GM21390 (cell line): ENCODE data around the gene VSIG10.

Experiments
- ATAC-seq: cut with Tn5 transposase; IDR thresholded peaks from one replicate; pipeline ENCODE4 v1.9.1; 2021; ENCODE audit not compliant: unreplicated experiment

The VSIG10 gene

DNA sequence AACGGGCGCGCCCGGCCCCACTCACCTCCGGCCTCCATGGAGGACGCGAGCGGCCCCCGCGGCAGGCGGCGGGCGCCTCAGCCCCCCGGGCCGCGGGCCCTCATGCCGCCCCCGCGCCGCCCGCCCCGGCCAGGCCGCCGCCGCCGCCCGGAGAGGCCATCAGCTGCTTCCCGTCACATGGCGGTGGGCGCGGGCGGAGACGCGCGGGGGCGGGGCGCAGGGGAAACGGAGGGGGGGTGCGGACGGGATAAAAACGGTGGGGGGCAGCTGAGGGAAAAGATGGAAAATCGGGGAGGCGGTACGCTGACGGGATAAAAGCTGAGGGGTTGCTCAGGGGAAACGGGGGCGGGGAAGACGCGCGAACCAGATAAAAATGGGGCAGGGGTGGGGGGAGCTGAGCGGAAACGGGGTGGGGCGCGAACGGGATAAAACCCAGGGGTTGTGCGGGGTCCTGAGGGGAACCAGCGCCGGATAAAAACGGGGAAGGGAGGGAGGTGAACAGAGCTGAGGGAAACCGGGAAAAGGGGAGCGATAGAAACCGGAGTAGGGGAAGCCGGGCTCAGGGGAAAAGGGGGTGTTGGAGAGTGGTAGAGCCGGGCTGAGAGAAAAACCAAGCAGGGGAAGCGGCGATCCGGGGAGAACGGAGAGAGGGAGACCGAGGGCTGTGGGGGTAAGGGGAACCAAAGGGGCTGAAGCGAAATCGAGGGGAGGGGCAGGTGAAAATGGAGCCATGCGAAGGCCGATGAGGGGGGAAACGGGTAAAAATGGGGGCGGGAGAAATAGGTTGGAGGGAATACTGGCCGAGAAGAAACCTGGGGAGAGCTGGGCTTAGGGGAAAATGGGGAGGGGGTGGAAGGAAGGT, 42.6 kb downstream of the VSIG10 start, which contains the start of gene WSB2:
WSB2 (minus strand) TSS at position 169 of the 862 bp plus-strand sequence; CDS start at position 38, 131 bp downstream.
- ATAC-seq: peak; percentile 34

DNA sequence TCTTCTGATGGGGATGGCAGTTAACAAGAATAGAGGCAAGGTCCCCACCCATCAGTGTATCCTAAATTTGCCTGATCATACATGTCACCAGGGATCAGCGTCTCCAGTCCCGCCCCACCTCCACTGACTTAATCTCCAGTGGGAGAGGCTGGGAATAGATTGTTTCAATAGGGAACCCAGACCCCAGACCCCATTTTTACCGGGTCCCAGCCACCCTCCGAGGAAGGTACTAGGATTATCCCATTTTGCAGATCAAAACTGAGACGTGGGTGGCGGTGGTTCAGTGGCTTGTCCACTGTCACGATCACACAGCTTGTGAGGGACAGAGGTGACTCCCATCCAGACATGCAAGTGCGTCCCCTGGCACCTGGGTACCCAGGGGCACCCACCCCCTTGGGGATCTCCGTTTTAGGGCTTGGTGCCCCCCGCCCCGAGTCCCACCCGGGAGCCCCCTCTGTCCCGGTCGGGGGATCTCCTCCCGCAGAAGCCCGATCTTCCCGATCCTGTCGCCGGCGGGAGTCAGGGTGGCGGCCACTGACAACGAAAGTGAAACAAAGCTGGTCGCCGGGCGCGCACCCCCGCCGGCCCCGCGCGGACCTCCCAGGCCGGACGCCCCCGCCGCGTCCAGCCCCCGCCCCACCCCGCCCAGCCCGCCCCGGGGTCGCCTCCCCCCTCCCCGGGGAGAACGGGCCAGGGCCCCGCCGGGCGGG, 43.4 kb downstream of the VSIG10 start:
- ATAC-seq: peak; percentile 37

DNA sequence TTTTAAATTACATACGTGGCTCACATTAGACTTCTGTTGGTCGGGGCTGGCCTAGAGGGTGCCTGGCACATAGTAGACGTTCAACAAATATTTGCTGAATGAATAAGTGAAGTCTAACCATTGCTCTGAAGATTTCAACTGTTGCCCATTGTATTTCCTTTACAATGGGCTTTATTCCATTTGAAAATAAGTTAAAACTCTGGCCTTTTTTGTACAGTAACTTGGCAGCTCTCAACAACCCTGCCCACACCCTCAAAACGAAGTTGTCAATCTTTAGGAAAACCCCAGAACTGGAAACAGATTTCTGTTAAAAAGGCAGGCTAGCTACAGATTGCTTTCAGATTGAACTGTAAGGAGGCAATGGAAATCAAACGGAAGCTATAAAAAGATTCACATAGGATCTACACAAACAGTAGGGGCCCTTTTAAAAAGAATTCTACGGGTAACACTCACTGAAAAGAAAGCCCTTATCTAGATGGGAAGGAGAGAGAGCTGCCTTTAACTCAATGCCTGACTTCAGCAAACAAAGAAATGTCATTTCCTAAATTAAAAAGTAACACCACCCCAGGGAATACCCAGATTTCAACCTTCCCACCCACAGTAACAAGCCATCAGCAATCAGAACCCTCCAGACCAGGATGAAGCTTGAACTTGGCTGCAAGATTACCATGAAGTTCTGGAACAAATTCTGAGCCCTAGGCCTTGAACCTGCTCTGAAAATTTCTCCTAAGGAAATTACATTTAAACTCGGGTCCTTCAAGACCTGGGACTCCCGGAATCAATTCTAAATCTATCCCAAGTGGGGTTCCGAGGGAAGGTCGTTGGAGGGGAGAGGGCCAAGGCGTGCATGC, 44.2 kb downstream of the VSIG10 start:
- no peak for ATAC-seq

DNA sequence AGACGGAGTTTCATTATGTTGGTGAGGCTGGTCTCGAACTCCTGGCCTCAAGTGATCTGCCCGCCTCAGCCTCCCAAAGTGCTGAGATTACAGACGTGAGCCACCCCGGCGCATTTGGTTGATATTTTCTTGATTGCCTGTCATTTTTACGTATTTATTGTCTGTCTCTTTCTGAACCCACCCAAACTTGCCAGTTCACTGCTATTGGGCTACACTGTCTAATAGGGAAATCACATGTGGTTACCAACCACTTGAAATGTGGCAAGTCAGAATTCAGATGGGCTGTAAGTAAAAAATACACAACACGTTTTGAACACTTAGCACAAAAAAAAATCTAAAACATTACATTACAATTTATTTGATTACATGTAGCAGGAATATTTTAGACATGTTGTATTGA, 44.9 kb downstream of the VSIG10 start:
- ATAC-seq: no peak

DNA sequence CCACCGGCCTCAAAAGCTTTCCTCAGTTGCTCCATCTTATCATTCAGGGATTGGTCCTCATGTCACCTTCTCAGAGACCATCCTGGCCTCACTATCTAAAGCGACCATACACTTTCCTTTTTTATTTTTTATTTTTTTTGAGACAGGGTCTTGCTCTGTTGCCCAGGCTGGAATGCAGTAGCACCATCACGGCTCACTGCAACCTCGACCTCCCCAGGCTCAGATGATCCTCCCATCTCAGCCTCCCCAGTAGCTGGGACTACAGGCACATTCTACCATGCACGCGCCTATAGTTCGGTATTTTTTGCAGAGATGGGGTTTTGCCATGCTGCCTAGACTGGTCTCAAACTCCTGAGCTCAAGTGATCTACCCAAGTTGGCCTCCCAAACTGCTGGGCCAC, 45.6 kb downstream of the VSIG10 start:
- no peak for ATAC-seq

GRCh38 chr12:118055865-118056773, 47.7 kb downstream of the VSIG10 start:
- ATAC-seq: no peak

GRCh38 chr12:118055144-118055557, 48.7 kb downstream of the VSIG10 start:
- peak; percentile 82 for ATAC-seq

DNA sequence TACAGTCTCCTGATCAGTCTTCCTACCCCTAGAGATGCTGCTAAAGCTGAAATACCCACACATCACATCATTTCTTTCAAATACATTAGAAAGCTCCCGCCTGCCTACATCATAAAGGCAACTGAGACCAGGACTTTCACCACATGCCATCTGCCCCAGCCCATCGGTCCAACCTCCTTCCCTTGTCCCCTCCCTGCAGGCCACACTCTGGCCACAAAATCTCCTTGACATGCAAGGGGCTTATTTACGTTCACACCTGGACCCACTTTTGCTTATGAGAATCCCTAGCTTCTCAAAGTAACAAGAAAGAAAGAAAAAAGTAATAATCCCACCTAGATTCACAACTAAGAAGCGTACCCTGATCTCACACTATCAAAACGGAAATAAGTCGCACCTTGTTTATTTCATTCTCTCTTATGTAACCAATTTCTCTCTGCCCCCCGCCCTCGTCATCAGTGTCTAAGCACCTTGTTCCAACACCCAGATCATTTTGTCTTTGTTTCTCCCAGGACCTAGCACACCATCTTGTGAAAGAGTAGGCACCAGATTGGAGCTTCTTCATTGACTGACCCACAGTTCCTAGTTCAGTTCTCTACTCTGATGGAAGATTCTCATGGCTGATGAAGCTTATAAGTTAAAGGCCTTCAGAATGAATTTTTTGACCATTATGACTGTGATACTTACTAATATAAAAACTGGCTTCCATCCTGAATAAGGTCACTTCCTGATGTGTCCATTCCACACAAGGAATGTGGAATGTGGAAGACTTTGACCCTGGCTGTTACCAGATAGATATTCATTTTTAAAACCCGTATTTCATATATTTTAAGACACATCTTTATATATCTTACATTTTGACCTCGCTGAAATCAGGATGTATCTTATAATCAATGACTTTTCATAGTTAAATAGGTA, 50.5 kb downstream of the VSIG10 start:
- ATAC-seq: no peak

DNA sequence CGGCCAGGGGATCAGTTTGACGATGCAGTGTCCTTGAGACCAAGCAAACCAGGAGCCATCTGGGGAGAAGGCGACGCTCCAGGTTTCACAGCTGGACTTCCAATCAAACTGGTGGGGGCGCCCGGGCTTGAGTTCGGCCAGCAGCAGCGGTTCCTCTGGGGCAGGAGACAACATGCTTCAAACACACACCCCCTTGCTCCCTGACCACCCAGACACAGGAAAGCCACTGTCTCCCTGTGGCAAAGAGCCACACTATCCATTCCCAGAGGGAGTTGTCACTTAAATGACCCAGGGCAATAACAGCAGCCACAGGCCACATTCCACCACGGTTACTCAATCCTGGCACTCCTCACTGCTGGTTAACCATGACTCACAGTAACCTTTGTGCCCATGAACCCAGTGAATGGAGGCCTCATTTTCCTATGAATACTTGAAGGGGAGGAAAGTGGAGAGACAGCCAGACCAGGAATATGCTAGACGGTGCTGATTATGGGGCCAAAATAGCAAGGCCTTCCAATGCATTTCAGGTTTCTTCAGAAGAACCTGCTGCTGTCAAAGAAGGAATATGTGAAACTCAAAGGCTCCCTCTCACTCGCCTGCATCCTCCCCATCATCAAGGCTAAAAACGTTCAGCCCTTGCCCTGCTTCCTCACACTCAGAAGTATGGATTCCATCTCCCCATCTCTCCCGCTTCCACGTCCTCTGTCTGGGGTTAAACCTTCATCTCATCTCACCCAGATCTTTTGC, 51.3 kb downstream of the VSIG10 start:
- no peak for ATAC-seq

DNA sequence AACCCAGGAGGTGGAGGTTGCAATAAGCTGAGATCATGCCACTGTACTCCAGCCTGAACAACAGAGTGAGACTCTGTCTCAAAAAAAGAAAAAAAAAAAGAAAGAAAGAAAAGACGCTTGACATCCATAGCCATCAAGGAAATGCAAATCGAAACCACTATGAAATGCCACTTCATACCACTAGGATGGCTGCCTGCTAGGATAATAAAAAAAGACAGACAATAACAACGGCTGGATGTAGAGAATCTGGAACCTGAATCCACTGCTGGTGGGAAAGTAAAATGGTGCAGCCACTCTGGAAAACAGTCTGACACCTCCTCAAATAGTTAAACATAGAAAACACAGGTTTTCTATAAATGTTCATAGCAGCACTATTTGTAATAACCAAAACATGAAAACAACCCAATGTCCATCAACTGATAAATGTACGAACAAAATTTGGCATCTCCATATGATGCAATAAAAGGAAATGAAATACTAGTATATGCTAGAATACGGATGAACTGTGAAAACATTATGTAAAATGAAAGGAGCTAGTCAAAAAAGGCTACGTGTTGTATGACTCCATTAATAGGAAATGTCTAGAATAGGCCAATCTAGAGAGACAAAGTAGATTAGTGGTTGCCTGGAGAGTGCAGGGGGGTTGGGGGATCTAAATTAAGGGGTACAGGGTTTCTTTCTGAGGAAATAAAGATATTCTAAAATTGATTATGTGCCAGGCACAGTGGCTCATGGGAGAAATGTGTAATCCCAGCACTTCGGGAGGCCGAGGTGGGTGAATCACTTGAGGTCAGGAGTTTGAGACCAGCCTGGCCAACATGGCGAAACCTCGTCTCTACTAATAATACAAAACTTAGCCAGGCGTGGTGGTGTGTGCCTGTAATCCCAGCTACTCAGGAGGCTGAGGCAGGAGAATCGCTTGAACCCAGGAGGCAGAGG, 52.6 kb downstream of the VSIG10 start:
- ATAC-seq: no peak

DNA sequence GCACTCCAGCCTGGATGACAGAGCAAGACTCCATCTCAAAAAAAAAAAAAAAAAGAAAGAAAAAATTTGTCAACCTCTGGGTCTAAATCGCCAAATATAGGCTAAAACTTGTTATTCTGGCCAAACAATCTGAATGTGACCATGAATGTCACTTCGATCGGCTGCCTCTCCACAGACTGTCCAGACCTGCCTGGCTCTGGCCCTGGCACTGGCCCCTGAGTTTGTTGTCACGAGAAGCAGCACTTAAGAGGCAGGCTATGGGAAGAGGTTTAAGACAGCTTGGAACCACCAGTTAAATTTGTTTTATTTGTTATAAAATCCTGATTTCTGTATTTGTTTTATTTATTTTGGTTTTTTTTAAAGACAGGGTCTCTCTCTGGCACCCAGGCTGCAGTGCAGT, 57.4 kb downstream of the VSIG10 start:
- no peak for ATAC-seq

- no peak for ATAC-seq
Measured at GRCh38 chr12:118044577-118044976, 59.2 kb downstream of the VSIG10 start.

DNA sequence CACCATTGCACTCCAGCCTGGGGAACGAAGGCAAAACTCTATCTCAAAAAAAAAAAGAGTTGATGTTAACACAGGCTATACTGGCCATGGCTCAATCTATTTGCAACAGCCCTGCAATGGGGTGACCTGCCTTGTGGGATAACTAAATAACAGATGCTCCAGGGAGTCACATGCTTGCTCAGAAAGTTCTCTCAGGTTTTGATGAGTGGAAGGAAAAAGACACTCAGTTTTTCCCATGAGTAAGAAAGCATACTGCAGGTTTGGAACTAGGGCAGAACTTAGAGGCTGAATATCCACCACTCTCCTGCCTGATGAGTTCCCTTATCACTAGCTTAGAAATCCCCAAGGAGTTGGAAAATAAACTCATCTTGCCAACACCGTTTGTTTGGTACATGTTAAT, 59.7 kb downstream of the VSIG10 start:
- no peak for ATAC-seq

GRCh38 chr12:118042091-118042490, 61.7 kb downstream of the VSIG10 start:
- ATAC-seq: no peak

DNA sequence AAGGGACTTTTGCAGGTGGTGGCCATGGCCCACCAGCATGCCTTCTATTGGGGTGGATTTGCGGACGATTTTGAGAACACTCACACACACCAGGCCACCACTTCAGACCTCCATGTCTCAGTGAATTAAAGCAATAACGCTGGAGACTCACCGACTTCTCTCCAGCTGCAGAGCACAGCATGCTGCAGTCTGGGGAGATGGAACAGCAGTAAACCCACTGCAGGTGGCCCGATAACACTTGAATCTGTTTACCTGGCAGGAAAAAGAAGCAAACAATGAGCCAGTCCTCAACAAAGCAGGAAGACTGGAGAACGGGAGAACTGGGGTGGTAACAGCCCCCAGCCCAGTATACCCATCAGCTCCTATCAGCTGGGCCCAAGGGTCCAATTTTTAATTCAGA, 65.7 kb downstream of the VSIG10 start:
- ATAC-seq: no peak

DNA sequence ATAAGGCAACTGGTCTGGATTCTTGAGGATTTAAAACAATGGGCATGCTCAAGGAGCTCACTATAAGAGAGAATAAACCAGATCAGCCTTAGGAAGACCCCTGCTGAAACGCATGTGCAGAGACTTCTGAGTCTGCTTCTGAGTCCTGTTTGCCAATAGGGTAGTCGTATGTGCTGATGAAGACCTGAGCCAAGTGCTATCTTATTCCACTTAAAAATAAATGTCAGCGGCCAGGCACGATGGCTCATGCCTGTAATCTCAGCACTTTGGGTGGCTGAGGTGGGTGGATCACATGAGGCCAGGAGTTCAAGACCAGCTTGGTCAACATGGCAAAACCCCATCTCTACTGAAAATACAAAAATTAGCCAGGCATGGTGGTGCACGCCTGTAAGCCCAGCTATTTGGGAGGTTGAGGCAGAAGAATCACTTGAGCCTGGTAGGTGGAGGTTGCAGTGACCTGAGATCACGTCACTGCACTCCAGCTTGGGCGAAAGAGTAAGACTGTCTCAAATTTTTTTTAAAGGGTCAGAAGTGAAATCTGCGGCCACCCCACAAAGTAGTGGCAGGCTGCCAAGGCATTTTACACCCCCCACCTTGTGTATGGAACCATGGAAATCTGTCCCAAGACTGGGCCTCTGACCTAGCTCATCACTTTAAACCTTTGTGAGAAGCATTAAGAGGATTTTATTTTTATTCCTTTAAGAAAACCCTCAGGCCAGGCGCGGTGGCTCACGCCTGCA, 67.0 kb downstream of the VSIG10 start:
- ATAC-seq: no peak
